HEK293 (cell line): Measurements from ENCODE around the gene NR2C2.

Source experiments
- CTCF ChIA-PET: fragments of 350-600 bp; formaldehyde crosslinking; extraction: SDS; loops from one replicate; lab custom pipeline; 2021; ENCODE audit warnings: antibody characterized with exemption; lab: Yijun Ruan, JAX
- POLR2A ChIA-PET: fragments of 300-600 bp; formaldehyde crosslinking; extraction: SDS; loops from one replicate; lab custom pipeline; 2020; ENCODE audit warnings: antibody characterized with exemption, inconsistent platforms; lab: Yijun Ruan, JAX
- H3K27ac ChIP-seq: fragments of 200-500 bp; sonication (Bioruptor generic); 2 replicates; pipeline ENCODE4 v1.5.1; 2014; ENCODE audit warnings: low read depth, low read length, control low read depth, inconsistent platforms; ENCODE audit errors: extremely low read depth
- H3K36me3 ChIP-seq, 2 experiments: fragments of 200-500 bp in 1 of 2; sonication (Bioruptor generic) in 1 of 2; 1 replicate in 1 of 2; 2 replicates in 1 of 2; pipeline ENCODE4 v1.5.1; 2014 to 2017; ENCODE audit warnings: inconsistent platforms in 2 of 2, low read length in 2 of 2; ENCODE audit not compliant: control insufficient read depth in 2 of 2, insufficient read depth in 1 of 2
- H3K4me1 ChIP-seq: fragments of 200-500 bp; sonication (Bioruptor generic); 2 replicates; pipeline ENCODE4 v1.5.1; 2014; ENCODE audit warnings: mild to moderate bottlenecking, low read length, inconsistent platforms; ENCODE audit not compliant: control insufficient read depth, insufficient read depth
- H3K4me3 ChIP-seq: 2 replicates; pipeline ENCODE4 v1.5.1; 2011; ENCODE audit warnings: low read depth, mild to moderate bottlenecking, control low read depth, low read length, moderate library complexity
- H3K9me3 ChIP-seq: fragments of 200-500 bp; sonication (Bioruptor generic); 2 replicates; pipeline ENCODE4 v1.5.1; 2014; ENCODE audit warnings: low read depth, low read length, inconsistent platforms; ENCODE audit not compliant: control insufficient read depth, insufficient read depth
- BCL11A ChIP-seq: fragments of 450-650 bp; formaldehyde crosslinking; IDR thresholded peaks from 2 replicates; pipeline ENCODE4 v1.5.1; 2016; ENCODE audit warnings: low read depth, missing biosample characterization, missing genetic modification characterization
- GLIS2 ChIP-seq: fragments of 450-650 bp; formaldehyde crosslinking; IDR thresholded peaks from 2 replicates; pipeline ENCODE4 v1.5.1; 2016; ENCODE audit warnings: missing biosample characterization, missing genetic modification characterization
- HOXD13 ChIP-seq: sonication (generic); formaldehyde crosslinking; IDR thresholded peaks from 2 replicates; pipeline ENCODE4 v1.8.0; 2022; ENCODE audit warnings: missing genetic modification reagents, borderline replicate concordance
- SALL2 ChIP-seq: fragments of 450-650 bp; formaldehyde crosslinking; IDR thresholded peaks from 2 replicates; pipeline ENCODE4 v1.5.0; 2017; ENCODE audit warnings: missing biosample characterization, mild to moderate bottlenecking, missing genetic modification characterization, borderline replicate concordance
- TRIM28 ChIP-seq: IDR thresholded peaks from 2 replicates; pipeline ENCODE4 v1.6.1; 2011; ENCODE audit warnings: low read length, control low read depth, borderline replicate concordance
- ZFP3 ChIP-seq: fragments of 450-650 bp; formaldehyde crosslinking; IDR thresholded peaks from 2 replicates; pipeline ENCODE4 v1.5.1; 2016; ENCODE audit warnings: low read depth, missing biosample characterization, missing genetic modification characterization
- ZIC2 ChIP-seq: fragments of 450-650 bp; formaldehyde crosslinking; IDR thresholded peaks from 2 replicates; pipeline ENCODE4 v1.5.1; 2016; ENCODE audit warnings: missing biosample characterization, missing genetic modification characterization
- ZNF2 ChIP-seq: fragments of 450-650 bp; formaldehyde crosslinking; IDR thresholded peaks from 2 replicates; pipeline ENCODE4 v1.5.1; 2016; ENCODE audit warnings: missing biosample characterization, missing genetic modification characterization
- ZNF211 ChIP-seq: fragments of 450-650 bp; formaldehyde crosslinking; IDR thresholded peaks from 2 replicates; pipeline ENCODE4 v1.5.1; 2016; ENCODE audit warnings: low read depth, missing biosample characterization, missing genetic modification characterization
- ZNF292 ChIP-seq: fragments of 450-650 bp; formaldehyde crosslinking; IDR thresholded peaks from 2 replicates; pipeline ENCODE4 v1.5.1; 2016; ENCODE audit warnings: low read depth, missing biosample characterization, missing genetic modification characterization, borderline replicate concordance
- ZNF518A ChIP-seq: fragments of 450-650 bp; formaldehyde crosslinking; conservative IDR thresholded peaks from 2 replicates; pipeline ENCODE4 v1.5.1; 2016; ENCODE audit warnings: low read depth, missing biosample characterization, missing genetic modification characterization
- ZNF521 ChIP-seq: fragments of 450-650 bp; formaldehyde crosslinking; IDR thresholded peaks from 2 replicates; pipeline ENCODE4 v1.5.1; 2017; ENCODE audit warnings: missing biosample characterization, mild to moderate bottlenecking, missing genetic modification characterization
- ZNF560 ChIP-seq: fragments of 450-650 bp; formaldehyde crosslinking; IDR thresholded peaks from 2 replicates; pipeline ENCODE4 v1.5.1; 2017; ENCODE audit warnings: missing biosample characterization, missing genetic modification characterization, borderline replicate concordance
- ZNF585B ChIP-seq: fragments of 450-650 bp; formaldehyde crosslinking; IDR thresholded peaks from 2 replicates; pipeline ENCODE4 v1.5.1; 2016; ENCODE audit warnings: missing biosample characterization, missing genetic modification characterization
- ZNF704 ChIP-seq: fragments of 450-650 bp; formaldehyde crosslinking; IDR thresholded peaks from 2 replicates; pipeline ENCODE4 v1.5.1; 2016; ENCODE audit warnings: missing biosample characterization, missing genetic modification characterization
- TF ChIP-seq, protein P1 (sequence below): fragments of 450-650 bp; formaldehyde crosslinking; IDR thresholded peaks from 2 replicates; pipeline ENCODE4 v1.5.1; 2016; ENCODE audit warnings: missing biosample characterization, missing genetic modification characterization

Gene NR2C2

DNA sequence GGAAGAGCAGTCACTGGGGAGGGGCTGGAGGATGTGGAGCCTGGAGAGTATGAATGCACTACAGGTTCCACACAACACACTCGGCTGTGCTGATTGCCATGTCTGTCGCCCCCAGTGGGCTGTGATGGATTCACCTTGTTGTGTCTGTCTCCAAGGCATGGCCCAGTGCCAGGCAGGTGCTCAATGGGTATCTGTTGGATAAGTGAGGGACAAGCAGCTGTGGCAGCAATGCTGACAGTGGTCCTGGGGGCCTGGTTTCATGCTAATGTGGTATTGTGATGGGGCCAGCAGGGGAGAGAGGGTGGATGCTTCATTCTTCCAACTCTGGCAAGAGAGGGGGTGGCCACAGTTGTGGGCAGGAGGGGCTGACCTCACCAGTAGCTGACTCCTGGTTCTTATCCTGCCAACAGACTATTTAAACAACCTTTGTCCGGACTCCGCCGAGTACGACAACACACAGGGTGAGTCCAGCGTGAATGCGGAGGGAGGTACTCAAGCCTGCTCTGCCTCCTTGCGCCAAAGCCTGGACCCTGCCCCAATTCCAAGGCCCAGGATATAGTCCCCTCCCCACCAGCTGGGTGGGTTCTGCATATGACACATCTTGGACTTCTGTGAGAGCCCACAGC is 47.3 kb upstream of the NR2C2 start:
- H3K36me3 ChIP-seq = no peaks in the 10 kb centered on the region
- POLR2A ChIA-PET = no interaction called here
- no peaks in the 10 kb centered on the region for H3K9me3 ChIP-seq
- no peaks in the 10 kb centered on the region for H3K4me1 ChIP-seq
- TF ChIP-seq ZNF521 (tag by site-specific recombination) (no peak), GLIS2 (tag by site-specific recombination) (no peak), ZNF518A (tag by site-specific recombination) (no peak), TRIM28 (no peak), SALL2 (no peak), BCL11A (tag by site-specific recombination) (no peak), ZNF560 (no peak), ZNF292 (tag by site-specific recombination) (no peak), ZFP3 (no peak)
- TF ChIP-seq, protein P1, sequence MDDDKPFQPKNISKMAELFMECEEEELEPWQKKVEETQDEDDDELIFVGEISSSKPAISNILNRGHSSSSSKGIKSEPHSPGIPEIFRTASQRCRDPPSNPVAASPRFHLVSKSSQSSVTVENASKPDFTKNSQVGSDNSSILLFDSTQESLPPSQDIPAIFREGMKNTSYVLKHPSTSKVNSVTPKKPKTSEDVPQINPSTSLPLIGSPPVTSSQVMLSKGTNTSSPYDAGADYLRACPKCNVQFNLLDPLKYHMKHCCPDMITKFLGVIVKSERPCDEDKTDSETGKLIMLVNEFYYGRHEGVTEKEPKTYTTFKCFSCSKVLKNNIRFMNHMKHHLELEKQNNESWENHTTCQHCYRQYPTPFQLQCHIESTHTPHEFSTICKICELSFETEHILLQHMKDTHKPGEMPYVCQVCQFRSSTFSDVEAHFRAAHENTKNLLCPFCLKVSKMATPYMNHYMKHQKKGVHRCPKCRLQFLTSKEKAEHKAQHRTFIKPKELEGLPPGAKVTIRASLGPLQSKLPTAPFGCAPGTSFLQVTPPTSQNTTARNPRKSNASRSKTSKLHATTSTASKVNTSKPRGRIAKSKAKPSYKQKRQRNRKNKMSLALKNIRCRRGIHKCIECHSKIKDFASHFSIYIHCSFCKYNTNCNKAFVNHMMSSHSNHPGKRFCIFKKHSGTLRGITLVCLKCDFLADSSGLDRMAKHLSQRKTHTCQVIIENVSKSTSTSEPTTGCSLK = no peak
- TF ChIP-seq, all 188 proteins: peak for 0
- Histone ChIP-seq H3K4me3 (no peak overlapping the region), H3K27ac (no peak overlapping the region)
- CTCF ChIA-PET = no interaction called here

GRCh38 chr3:14900881-14901873 is 46.2 kb upstream of the NR2C2 start:
- CTCF ChIA-PET = interaction anchor here (1.0 kb wide), 1 partner anchor 20 kb away, joined by 3 read pairs; no protein-coding TSS in a partner anchor
- TF ChIP-seq ZNF211 (tag by site-specific recombination) (no peak), ZNF2 (tag by site-specific recombination) (no peak), ZIC2 (tag by site-specific recombination) (no peak), ZNF704 (tag by site-specific recombination) (no peak), HOXD13 (CRISPR knock-in tag) (no peak), ZNF585B (no peak)
- TF ChIP-seq, all 188 proteins: peak for 0
- POLR2A ChIA-PET = no interaction called here

More at GRCh38 chr3:14900881-14901873, 46.2 kb upstream of the NR2C2 start:
- Histone ChIP-seq H3K4me1 (no peaks in the 10 kb centered on the region), H3K36me3 (no peaks in the 10 kb centered on the region), H3K4me3 (no peak overlapping the region), H3K9me3 (no peaks in the 10 kb centered on the region), H3K27ac (no peak overlapping the region)
